Mucosa of rectum (tissue), 2 donors: ENCODE data around the gene CLIC1.

ENCODE experiments used
- H3K27ac ChIP-seq, 2 donors: one replicate each; pipeline ENCODE4 v1.7.0; 2013; ENCODE audit warnings: inconsistent platforms in 2 of 2, low read depth in 2 of 2, low read length in 2 of 2
- H3K27me3 ChIP-seq, 2 donors: one replicate each; pipeline ENCODE4 v1.7.0; 2013; ENCODE audit warnings: low read length in 2 of 2; ENCODE audit not compliant: control insufficient read depth in 2 of 2, insufficient read depth in 2 of 2
- H3K36me3 ChIP-seq, 2 donors: one replicate each; pipeline ENCODE4 v1.7.0; 2013; ENCODE audit warnings: low read length in 2 of 2; ENCODE audit not compliant: control insufficient read depth in 2 of 2, insufficient read depth in 2 of 2
- H3K4me1 ChIP-seq, 2 donors: one replicate each; pipeline ENCODE4 v1.7.0; 2013; ENCODE audit warnings: low read length in 2 of 2, mild to moderate bottlenecking in 1 of 2; ENCODE audit not compliant: control insufficient read depth in 2 of 2, insufficient read depth in 2 of 2
- H3K4me3 ChIP-seq, 2 donors: one replicate each; pipeline ENCODE4 v1.7.0; 2013; ENCODE audit warnings: low read length in 2 of 2
- H3K9ac ChIP-seq, 2 donors: one replicate each; pipeline ENCODE4 v1.7.0; 2013; ENCODE audit warnings: low read length in 2 of 2, low read depth in 1 of 2, mild to moderate bottlenecking in 1 of 2
- H3K9me3 ChIP-seq, 2 donors: one replicate each; pipeline ENCODE4 v1.7.0; 2013; ENCODE audit warnings: low read length in 2 of 2; ENCODE audit not compliant: control insufficient read depth in 2 of 2
- donor health status: healthy.
- donor health status: Normal muscosa, but diverticular disease.

Gene CLIC1

DNA sequence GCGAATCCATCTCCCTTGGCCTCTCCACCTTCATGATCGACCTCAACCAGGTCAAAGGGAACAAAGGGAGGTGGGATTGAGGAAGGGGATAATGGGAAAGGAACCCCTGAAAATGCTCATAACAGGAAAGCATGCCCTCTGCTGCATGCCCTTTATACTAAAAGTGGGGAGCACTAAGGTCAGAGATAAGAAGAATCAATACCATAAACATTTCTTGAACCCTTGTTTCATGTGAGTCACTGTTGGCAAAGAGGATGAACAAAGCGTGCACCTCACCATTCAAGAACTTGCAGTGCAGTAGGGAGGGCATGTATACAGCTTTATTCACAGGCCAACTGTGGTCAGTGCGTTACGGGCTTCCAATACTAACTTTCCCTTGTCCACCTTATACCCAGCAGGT, 24.5 kb upstream of the CLIC1 start:
- Histone ChIP-seq H3K4me3 (no peak overlapping the region), H3K36me3 (no peaks in the 10 kb centered on the region), H3K27ac (no peak overlapping the region), H3K9ac (no peak overlapping the region), H3K9me3 (no peaks in the 10 kb centered on the region), H3K27me3 (no peaks in the 10 kb centered on the region), H3K4me1 (no peaks in the 10 kb centered on the region)

- Histone ChIP-seq H3K27ac (no peak overlapping the region), H3K4me1 (no peaks in the 10 kb centered on the region), H3K9ac (no peak overlapping the region), H3K27me3 (no peaks in the 10 kb centered on the region), H3K4me3 (no peak overlapping the region), H3K9me3 (no peaks in the 10 kb centered on the region), H3K36me3 (no peaks in the 10 kb centered on the region)
These were observed 22.0 kb upstream of the CLIC1 start for GRCh38 chr6:31758281-31758680.

DNA sequence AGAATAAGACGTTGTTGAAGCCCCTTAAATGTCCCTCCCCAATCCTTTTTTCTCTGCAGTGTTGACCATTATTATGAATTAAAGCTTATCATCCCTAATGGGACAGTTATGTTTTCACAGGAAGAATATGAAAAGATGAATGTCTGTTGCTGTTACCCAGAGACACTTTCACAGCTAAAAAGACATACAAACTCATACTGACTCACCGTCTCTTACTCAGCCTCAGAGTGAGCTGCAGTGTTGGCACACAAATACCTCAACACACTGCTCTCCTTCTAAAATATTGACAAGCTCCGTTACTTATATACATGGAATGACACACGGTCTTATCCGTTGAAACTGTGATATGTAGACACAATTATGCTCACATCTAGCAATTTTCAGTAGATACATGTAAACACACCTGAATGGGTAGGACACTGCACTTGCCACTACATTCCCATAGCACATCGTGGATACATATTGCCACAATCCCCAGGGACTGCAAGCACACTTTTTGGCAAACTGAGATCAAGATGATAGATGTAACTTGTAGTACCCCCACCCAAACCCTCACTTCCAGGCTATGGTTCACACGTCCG, 16.5 kb upstream of the CLIC1 start:
- no peaks in the 10 kb centered on the region for H3K9me3 ChIP-seq

GRCh38 chr6:31750411-31751022, 14.2 kb upstream of the CLIC1 start:
- H3K27me3 ChIP-seq: no peaks in the 10 kb centered on the region
- H3K4me1 ChIP-seq: no peaks in the 10 kb centered on the region
- no peaks in the 10 kb centered on the region for H3K9me3 ChIP-seq
- H3K9ac ChIP-seq: no peak overlapping the region
- no peak overlapping the region for H3K27ac ChIP-seq
- peaks cover 0 to 6% of the 10 kb centered on the region in 2 donors for H3K36me3 ChIP-seq
- no peak overlapping the region for H3K4me3 ChIP-seq

More for the DNA sequence above, 16.5 kb upstream of the CLIC1 start:
- H3K36me3 ChIP-seq: no peaks in the 10 kb centered on the region
- H3K4me3 ChIP-seq: no peak overlapping the region
- H3K27me3 ChIP-seq: no peaks in the 10 kb centered on the region
- H3K4me1 ChIP-seq: no peaks in the 10 kb centered on the region
- no peak overlapping the region for H3K27ac ChIP-seq
- no peak overlapping the region for H3K9ac ChIP-seq

GRCh38 chr6:31749301-31750036, 13.1 kb upstream of the CLIC1 start:
- H3K9me3 ChIP-seq: no peaks in the 10 kb centered on the region
- H3K27me3 ChIP-seq: no peaks in the 10 kb centered on the region
- H3K9ac ChIP-seq: no peak overlapping the region
- H3K4me1 ChIP-seq: no peaks in the 10 kb centered on the region
- H3K27ac ChIP-seq: no peak overlapping the region
- H3K36me3 ChIP-seq: peaks cover 0 to 6% of the 10 kb centered on the region in 2 donors
- no peak overlapping the region for H3K4me3 ChIP-seq

DNA sequence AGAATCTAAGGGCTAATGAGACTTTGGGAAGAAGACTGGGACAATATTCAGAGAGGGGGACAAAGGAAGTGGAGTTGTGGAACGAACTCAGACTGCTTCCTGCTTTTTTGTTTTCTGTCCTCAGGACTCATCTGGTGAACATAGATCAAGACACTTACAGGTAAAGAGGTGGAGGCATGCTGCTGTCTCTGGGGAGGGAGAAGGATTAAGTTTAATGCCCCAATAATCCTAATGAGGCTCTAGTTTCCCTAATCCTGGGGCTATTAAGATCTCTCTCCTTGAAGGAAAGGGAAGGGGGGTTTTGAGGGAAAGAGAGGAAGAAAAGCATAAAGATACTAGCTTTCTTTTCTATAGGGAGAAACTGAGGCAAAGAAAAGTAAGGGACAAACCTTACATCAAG, 8.1 kb upstream of the CLIC1 start:
- Histone ChIP-seq H3K4me3 (no peak overlapping the region), H3K9ac (no peak overlapping the region), H3K27me3 (no peaks in the 10 kb centered on the region), H3K27ac (no peak overlapping the region), H3K36me3 (peaks cover 0 to 24% of the 10 kb centered on the region in 2 donors), H3K9me3 (no peaks in the 10 kb centered on the region), H3K4me1 (peaks cover 5% of the 10 kb centered on the region in 2 donors)

- Histone ChIP-seq H3K4me3 (no peak overlapping the region), H3K27ac (no peak overlapping the region), H3K27me3 (no peaks in the 10 kb centered on the region), H3K4me1 (peaks cover 19 to 20% of the 10 kb centered on the region in 2 donors), H3K9me3 (no peaks in the 10 kb centered on the region), H3K9ac (no peak overlapping the region), H3K36me3 (peaks cover 0 to 24% of the 10 kb centered on the region in 2 donors)
These were observed 6.6 kb upstream of the CLIC1 start for GRCh38 chr6:31742894-31743293.

GRCh38 chr6:31741815-31742214, 5.5 kb upstream of the CLIC1 start:
- no peak overlapping the region for H3K27ac ChIP-seq
- H3K4me1 ChIP-seq: peaks cover 28 to 29% of the 10 kb centered on the region in 2 donors
- no peak overlapping the region for H3K4me3 ChIP-seq
- peaks cover 0 to 18% of the 10 kb centered on the region in 2 donors for H3K36me3 ChIP-seq
- H3K27me3 ChIP-seq: no peaks in the 10 kb centered on the region
- no peaks in the 10 kb centered on the region for H3K9me3 ChIP-seq
- no peak overlapping the region for H3K9ac ChIP-seq

DNA sequence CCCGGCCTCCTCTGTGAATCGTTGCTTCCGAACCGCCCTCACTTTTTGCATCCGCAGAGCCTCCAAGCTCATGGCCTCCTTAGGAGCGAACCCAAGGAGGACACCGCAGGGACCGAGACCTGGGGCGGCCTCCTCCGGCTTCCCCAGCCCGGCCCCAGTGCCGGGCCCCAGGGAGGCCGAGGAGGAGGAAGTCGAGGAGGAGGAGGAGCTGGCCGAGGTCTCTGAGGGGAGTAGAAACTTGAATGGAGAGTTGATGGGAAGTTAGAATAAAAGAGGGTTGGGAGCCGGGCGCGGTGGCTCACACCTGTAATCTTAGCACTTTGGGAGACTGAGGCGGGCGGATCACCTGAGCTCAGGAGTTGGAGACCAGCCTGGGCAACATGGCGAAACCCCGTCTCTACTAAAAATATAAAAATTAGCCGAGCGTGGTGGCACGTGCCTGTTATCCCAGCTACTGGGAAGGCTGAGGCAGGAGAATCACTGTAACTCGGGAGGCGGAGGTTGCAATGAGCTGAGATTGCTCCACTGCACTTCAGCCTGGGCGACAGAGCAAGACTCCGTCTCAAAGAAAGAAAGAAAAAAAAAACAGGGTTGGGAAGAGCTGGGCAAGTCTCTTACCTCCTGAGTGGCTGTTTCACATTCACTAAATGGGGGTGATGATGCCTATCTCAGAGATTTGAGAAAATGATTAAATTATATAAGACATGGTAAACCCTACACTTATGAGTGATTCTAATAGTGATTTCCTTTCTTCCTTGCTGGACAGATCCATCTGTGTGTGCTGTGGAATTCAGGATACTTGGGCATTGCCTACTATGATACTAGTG, 4.3 kb upstream of the CLIC1 start:
- Histone ChIP-seq H3K27me3 (no peaks in the 10 kb centered on the region), H3K4me3 (peak overlapping the region; percentile 81 to 87), H3K4me1 (peaks cover 30 to 33% of the 10 kb centered on the region in 2 donors), H3K9ac (peak overlapping the region; percentile 85 to 89), H3K36me3 (peaks cover 0 to 18% of the 10 kb centered on the region in 2 donors), H3K27ac (peak overlapping the region; percentile 90 to 97), H3K9me3 (no peaks in the 10 kb centered on the region)
